ENCODE results near the gene CHST3.

DNA sequence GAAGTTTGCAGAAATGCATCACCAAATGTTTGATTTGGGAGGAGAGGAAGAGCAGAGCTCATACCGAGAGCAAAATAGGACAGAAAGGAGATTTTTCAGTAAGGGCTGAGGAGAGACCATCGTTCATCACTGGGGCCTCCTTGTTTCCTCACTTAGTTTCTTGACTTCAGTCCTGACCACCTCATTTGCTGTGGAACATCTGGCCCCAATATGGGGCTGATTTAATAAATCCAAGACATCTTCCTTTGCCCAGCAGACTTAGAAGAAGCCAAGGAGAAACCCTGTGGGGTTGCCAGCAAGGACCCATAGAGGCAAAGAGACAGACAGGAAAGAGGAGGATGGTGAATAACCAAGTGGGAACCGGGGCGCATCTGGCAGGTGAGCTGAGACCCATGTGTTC is 60.4 kb downstream of the CHST3 start:
- TF ChIP-seq POLR2A (IDR thresholded peaks at IDR 0.05) (no peak), CTCF (IDR thresholded peaks at IDR 0.05) (no peak)

Data from lower leg skin (tissue), 3 donors.